IMR-90 (cell line): ENCODE measurements around the gene UBE2J1. TPM values are rescaled to one million over a fixed set of nuclear protein-coding genes. Genes with fewer than 3 reads are reported as not detected.

Experiments used
- ATAC-seq: fragments of 200-7000 bp; cut with Tn5 transposase; 2 replicates; pipeline ENCODE4 v1.9.1; 2020; ENCODE audit warnings: low read depth, mild to moderate bottlenecking, moderate library complexity
- BruUV-seq: library from RNA; stranded (reverse); fragments of 400-500 nt; replicated peaks from 2 replicates; lab custom pipeline; 2021; lab: Mats Ljungman, UMichigan
- CTCF ChIA-PET: fragments of 300-600 bp; formaldehyde crosslinking; extraction: SDS; loops from one replicate; lab custom pipeline; 2021; ENCODE audit warnings: antibody characterized with exemption; lab: Yijun Ruan, JAX
- POLR2A ChIA-PET: fragments of 300-600 bp; sonication (Branson Sonifier 250); formaldehyde crosslinking; loops from one replicate; lab custom pipeline; 2022; ENCODE audit warnings: antibody characterized with exemption; ENCODE audit not compliant: unreplicated experiment; lab: Charles Lee
- DNase-seq: peaks from one replicate; pipeline ENCODE4 v3.0.0; 2013
- H2AFZ ChIP-seq: replicated peaks from 2 replicates; pipeline ENCODE3; 2013; ENCODE audit warnings: low read length, mild to moderate bottlenecking; ENCODE audit not compliant: poor library complexity
- H2AK5ac ChIP-seq: 2 replicates; pipeline ENCODE4 v1.6.1; 2013; ENCODE audit warnings: low read depth, low read length, inconsistent platforms
- H2AK9ac ChIP-seq: replicated peaks from 2 replicates; pipeline ENCODE3; 2013; ENCODE audit warnings: mild to moderate bottlenecking, low read depth, low read length, moderate library complexity; ENCODE audit not compliant: poor library complexity
- H2BK120ac ChIP-seq: 2 replicates; pipeline ENCODE4 v1.6.1; 2013; ENCODE audit warnings: low read depth, low read length, inconsistent platforms
- H2BK15ac ChIP-seq: 3 replicates; pipeline ENCODE4 v1.6.1; 2013; ENCODE audit warnings: low read depth, low read length, inconsistent platforms
- H2BK20ac ChIP-seq: 2 replicates; pipeline ENCODE4 v1.6.1; 2013; ENCODE audit warnings: low read depth, mild to moderate bottlenecking, inconsistent platforms, low read length, moderate library complexity
- H2BK5ac ChIP-seq: 2 replicates; pipeline ENCODE4 v1.6.1; 2013; ENCODE audit warnings: mild to moderate bottlenecking, low read depth, low read length, inconsistent platforms; ENCODE audit not compliant: poor library complexity, severe bottlenecking
- H3K14ac ChIP-seq: replicated peaks from 2 replicates; pipeline ENCODE4 v1.6.1; 2013; ENCODE audit warnings: low read depth, low read length, inconsistent platforms
- H3K18ac ChIP-seq: 2 replicates; pipeline ENCODE4 v1.6.1; 2013; ENCODE audit warnings: low read depth, low read length, control low read depth
- H3K23ac ChIP-seq: 2 replicates; pipeline ENCODE4 v1.6.1; 2013; ENCODE audit warnings: low read depth, low read length, inconsistent platforms
- H3K27ac ChIP-seq: 2 replicates; pipeline ENCODE4 v1.5.1; 2013; ENCODE audit warnings: mild to moderate bottlenecking, control low read depth, low read length; ENCODE audit not compliant: insufficient read depth
- H3K27me3 ChIP-seq: 2 replicates; pipeline ENCODE4 v1.6.1; 2013; ENCODE audit warnings: low read length; ENCODE audit not compliant: control insufficient read depth, insufficient read depth
- H3K36me3 ChIP-seq: 2 replicates; pipeline ENCODE4 v1.6.1; 2013; ENCODE audit warnings: low read length, mixed read lengths; ENCODE audit not compliant: control insufficient read depth, insufficient read depth
- H3K4ac ChIP-seq: 2 replicates; pipeline ENCODE4 v1.6.1; 2013; ENCODE audit warnings: low read depth, low read length, inconsistent platforms
- H3K4me1 ChIP-seq: 2 replicates; pipeline ENCODE4 v1.6.1; 2013; ENCODE audit warnings: low read length, mixed read lengths; ENCODE audit not compliant: control insufficient read depth, insufficient read depth
- H3K4me2 ChIP-seq: 2 replicates; pipeline ENCODE4 v1.6.1; 2013; ENCODE audit warnings: low read depth, mild to moderate bottlenecking, control low read depth, low read length, moderate library complexity
- H3K4me3 ChIP-seq: 2 replicates; pipeline ENCODE4 v1.5.1; 2013; ENCODE audit warnings: low read depth, mild to moderate bottlenecking, control low read depth, low read length, moderate library complexity; ENCODE audit not compliant: insufficient read depth
- H3K56ac ChIP-seq: 2 replicates; pipeline ENCODE4 v1.6.1; 2013; ENCODE audit warnings: low read length, inconsistent platforms; ENCODE audit not compliant: insufficient read depth; ENCODE audit errors: extremely low read depth
- H3K79me1 ChIP-seq, 2 experiments: 2 replicates each; pipeline ENCODE4 v1.6.1; 2013; ENCODE audit warnings: low read length in 2 of 2, inconsistent platforms in 1 of 2, low read depth in 1 of 2
- H3K9ac ChIP-seq: 2 replicates; pipeline ENCODE4 v1.6.1; 2013; ENCODE audit warnings: low read depth, low read length, control low read depth
- H3K9me1 ChIP-seq: 2 replicates; pipeline ENCODE4 v1.6.1; 2013; ENCODE audit warnings: low read length, inconsistent platforms; ENCODE audit not compliant: insufficient read depth
- H3K9me3 ChIP-seq: 2 replicates; pipeline ENCODE4 v1.6.1; 2013; ENCODE audit warnings: low read length; ENCODE audit not compliant: control insufficient read depth, insufficient read depth
- H4K20me1 ChIP-seq: 2 replicates; pipeline ENCODE4 v1.6.1; 2013; ENCODE audit warnings: low read length, inconsistent platforms; ENCODE audit not compliant: insufficient read depth
- H4K5ac ChIP-seq: 2 replicates; pipeline ENCODE4 v1.6.1; 2013; ENCODE audit warnings: mild to moderate bottlenecking, low read depth, low read length, control low read depth
- H4K8ac ChIP-seq, 2 experiments: 2 replicates each; pipeline ENCODE4 v1.6.1; 2013; ENCODE audit warnings: low read depth in 2 of 2, low read length in 2 of 2, control low read depth in 1 of 2, inconsistent platforms in 1 of 2
- H4K91ac ChIP-seq: 2 replicates; pipeline ENCODE4 v1.6.1; 2013; ENCODE audit warnings: low read depth, low read length, inconsistent platforms; ENCODE audit not compliant: insufficient read depth
- CHD1 ChIP-seq: IDR thresholded peaks from 2 replicates; pipeline ENCODE4 v1.6.1; 2012; ENCODE audit warnings: low read depth, low read length, improper control_type of control experiment
- FOS ChIP-seq: fragments of 150-350 bp; IDR thresholded peaks from 2 replicates; pipeline ENCODE4 v1.6.1; 2016; ENCODE audit warnings: low read depth, low read length
- MXI1 ChIP-seq: IDR thresholded peaks from 2 replicates; pipeline ENCODE4 v1.6.1; 2012; ENCODE audit warnings: low read depth, mild to moderate bottlenecking, low read length, moderate library complexity, borderline replicate concordance
- NFE2L2 ChIP-seq: fragments of 150-350 bp; IDR thresholded peaks from 2 replicates; pipeline ENCODE4 v1.6.1; 2016; ENCODE audit warnings: low read depth, mild to moderate bottlenecking, low read length
- SMC3 ChIP-seq: fragments of 150-350 bp; IDR thresholded peaks from 2 replicates; pipeline ENCODE4 v1.6.1; 2016; ENCODE audit warnings: low read depth, mild to moderate bottlenecking, antibody characterized with exemption, low read length, moderate library complexity
- WGBS, 2 experiments: methylation state at CpG; one replicate each; pipeline versions ENCODE4 v1.1.5 to v1.1.7; 2013; ENCODE audit warnings: missing lambda C conversion rate in 2 of 2; ENCODE audit not compliant: insufficient read length in 1 of 2; ENCODE audit errors: extremely low coverage in 2 of 2; 5-methylcytosine and 5-hydroxymethylcytosine counted together
- dilution Hi-C: fragments of 300-500 bp; cut with HindIII; formaldehyde crosslinking; loops from one replicate; pipeline ENCODE4 v1.14.3; 2018; ENCODE audit warnings: low sequenced_read_pairs; ENCODE audit not compliant: unreplicated experiment
- in situ Hi-C: fragments of 300-500 bp; cut with MboI; formaldehyde crosslinking; loops from 3 replicates; pipeline ENCODE4 v1.14.3; 2019; ENCODE audit warnings: low sequenced_read_pairs, inconsistent platforms, mixed read lengths
- intact Hi-C: fragments of 100-400 bp; cut with micrococcal nuclease; formaldehyde crosslinking; loops from 2 replicates; pipeline ENCODE4 v1.10.0; 2022
- polyA plus RNA-seq, 3 experiments: library from polyadenylated mRNA; depleted of rRNA; stranded (reverse); fragments of >200 nt; gene quantifications; 2 replicates each; pipeline ENCODE4 v1.2.3, GENCODE V29; 2012; ENCODE audit warnings: low replicate concordance in 1 of 3
- total RNA-seq: library from RNA; depleted of rRNA; stranded (reverse); fragments of >200 nt; gene quantifications from 2 replicates; pipeline ENCODE4 v1.2.3, GENCODE V29; 2012

The UBE2J1 gene
- total and polyA plus RNA-seq, 2 of the 4 experiments (the other 2 are of a cell fraction), result 20.9 to 35.3 TPM

GRCh38 chr6:89320012-89320559, 32.4 kb downstream of the UBE2J1 start:
- no peak overlapping the region for H3K4ac ChIP-seq
- ATAC-seq, result no peak
- H3K79me1 ChIP-seq, result no peaks in the 10 kb centered on the region
- H2AK5ac ChIP-seq, result no peak overlapping the region
- H3K18ac ChIP-seq, result no peak overlapping the region
- no peak overlapping the region for H3K56ac ChIP-seq
- no peak overlapping the region for H3K27ac ChIP-seq
- H3K9ac ChIP-seq, result no peak overlapping the region
- no peaks in the 10 kb centered on the region for H3K4me1 ChIP-seq
- no peak overlapping the region for H3K23ac ChIP-seq
- no peaks in the 10 kb centered on the region for H3K27me3 ChIP-seq
- peaks cover 3% of the 10 kb centered on the region; the same call in 1 of the 2 replicates for H3K36me3 ChIP-seq
- H2BK20ac ChIP-seq, result no peak overlapping the region
- H3K4me2 ChIP-seq, result no peak overlapping the region
- WGBS, 2 experiments, result 96% methylated on average over 3 of the region's 6 CpGs; no CpG with 5 or more reads in 1 of the 2 experiments
- H2AK9ac ChIP-seq, result no peak overlapping the region
- H4K91ac ChIP-seq, result no peak overlapping the region
- ChIA-PET CTCF (no interaction called here), POLR2A (no interaction called here)
- no peak for DNase-seq
- H2AFZ ChIP-seq, result no peak overlapping the region
- no peak for TF ChIP-seq FOS
- no peak for TF ChIP-seq SMC3
- TF ChIP-seq NFE2L2, result no peak
- TF ChIP-seq MXI1, result no peak
- no peak for TF ChIP-seq CHD1
- intact Hi-C loops (no loop called here), dilution Hi-C loops (no loop called here), in situ Hi-C loops (no loop called here)
- no peak overlapping the region for H2BK15ac ChIP-seq
- H3K9me3 ChIP-seq, result no peaks in the 10 kb centered on the region
- H3K4me3 ChIP-seq, result no peak overlapping the region
- H3K9me1 ChIP-seq, result no peaks in the 10 kb centered on the region
- H4K20me1 ChIP-seq, result no peaks in the 10 kb centered on the region
- no peak overlapping the region for H2BK120ac ChIP-seq
- no peak overlapping the region for H3K14ac ChIP-seq
- H4K8ac ChIP-seq, result no peak overlapping the region
- H2BK5ac ChIP-seq, result no peak overlapping the region
- no TSS peak for BruUV-seq
- H4K5ac ChIP-seq, result no peak overlapping the region
